NCI-H1436 (cell line): ENCODE data around the gene CELF5.
A peak's percentile ranks its signal among the peaks of the same experiment; 100 is the strongest.

ENCODE experiments used
- DNase-seq: peaks from one replicate; lab custom pipeline; 2025; lab: John Stamatoyannopoulos, UW

Gene CELF5

DNA sequence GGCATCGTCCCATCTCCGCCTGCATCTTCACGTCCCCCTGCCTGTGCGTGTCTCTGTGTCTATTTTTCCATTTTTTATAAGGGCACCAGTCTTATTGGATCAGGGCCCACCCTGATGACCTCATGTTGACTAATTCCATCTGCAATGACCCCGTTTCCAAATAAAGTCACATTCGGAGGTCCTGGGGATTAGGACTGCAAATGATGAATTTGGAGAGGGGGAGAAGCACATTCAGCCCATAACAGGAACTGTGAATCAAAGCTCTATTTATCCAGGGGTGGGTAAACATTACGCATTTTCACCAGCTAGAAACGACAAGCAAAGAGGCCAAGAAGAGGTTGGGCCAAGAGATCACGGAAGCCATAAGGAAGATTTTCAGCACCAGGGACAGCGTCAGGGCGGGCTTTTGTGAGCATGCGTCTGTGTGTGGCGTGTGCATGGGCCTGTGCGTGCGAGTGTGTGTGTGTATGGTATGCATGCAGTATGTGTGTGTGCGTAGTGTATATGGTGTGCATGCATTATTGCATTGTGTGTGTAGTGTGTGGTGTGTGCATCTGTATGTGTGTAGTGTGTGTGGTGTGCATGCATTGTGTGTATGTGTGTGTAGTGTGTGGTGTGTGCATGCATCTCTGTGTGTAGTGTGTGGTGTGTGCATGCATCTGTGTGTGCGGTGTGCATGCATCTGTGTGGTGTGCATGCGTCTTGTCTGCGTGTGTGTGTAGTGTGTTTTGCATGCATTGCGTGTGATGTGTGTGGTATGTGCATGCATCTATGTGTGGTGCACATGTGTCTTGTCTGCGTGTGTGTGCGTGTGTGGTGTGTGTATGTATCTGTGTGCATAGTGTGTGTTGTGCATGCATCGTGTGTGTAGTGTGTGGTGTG lies 19.6 kb downstream of the CELF5 start:
- no peak for DNase-seq

DNA sequence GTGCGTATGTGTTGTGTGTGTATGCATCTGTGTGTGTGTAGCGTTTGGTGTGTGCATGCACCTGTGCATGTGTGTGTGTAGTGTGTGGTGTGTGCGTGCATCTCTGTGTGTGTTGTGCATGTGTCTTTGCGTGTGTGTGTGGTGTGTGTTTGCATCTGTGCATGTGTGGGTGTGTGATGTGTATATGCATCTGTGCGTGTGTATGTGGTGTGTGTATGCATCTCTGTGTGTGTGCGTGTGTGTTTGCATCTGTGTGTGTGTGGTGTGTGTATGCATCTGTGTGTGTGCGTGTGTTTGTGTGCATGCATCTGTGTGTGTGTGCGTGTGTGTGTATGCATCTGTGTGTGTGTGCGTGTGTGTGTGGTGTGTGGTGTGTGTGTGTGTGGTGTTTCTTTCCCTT lies 20.6 kb downstream of the CELF5 start:
- no peak for DNase-seq

DNA sequence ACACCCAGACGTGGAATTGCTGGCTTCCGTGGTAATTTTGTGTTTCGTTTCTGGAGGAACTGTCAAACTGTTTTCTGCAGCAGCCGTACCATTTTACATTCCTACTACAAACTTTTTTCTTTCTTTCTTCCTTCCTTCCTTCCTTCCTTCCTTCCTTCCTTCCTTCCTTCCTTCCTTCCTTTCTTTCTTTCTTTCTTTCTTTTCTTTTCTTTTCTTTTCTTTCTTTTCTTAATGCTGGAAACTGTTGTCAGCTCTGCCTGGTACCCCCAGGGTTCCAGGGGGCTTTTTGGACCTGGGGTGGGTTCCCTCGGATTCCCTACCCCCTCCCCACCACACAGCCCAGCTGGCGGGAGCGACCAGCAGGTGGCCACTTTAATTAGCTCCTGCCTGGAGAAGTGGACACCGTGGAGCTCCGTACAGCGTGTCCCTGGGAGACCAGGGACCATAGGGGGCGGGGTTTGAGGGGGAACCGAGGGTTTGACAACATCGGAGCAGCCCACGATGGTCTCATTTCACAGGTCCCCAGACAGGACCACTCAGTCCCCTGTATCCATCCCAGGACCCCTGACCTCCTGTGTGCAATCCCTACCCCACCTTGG lies 24.4 kb downstream of the CELF5 start:
- no peak for DNase-seq

DNA sequence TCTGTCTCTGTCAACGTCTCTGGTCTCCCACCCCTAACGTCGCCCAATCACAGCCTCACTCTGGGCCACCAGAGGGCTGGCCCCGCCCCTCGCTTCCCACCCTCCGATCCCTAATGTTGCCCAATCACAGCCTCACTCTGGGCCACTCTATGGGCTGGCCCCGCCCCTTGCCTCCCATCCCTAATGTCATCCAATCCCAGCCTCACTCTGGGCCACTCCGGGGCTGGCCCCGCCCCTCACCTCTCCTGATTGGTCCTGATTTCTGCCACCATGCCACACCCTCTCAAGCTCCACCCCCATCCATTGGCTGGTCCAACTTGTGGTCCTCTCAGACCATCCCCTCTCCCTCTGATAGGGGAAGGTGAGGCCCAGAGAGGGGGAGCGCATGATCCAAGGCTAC lies 24.9 kb downstream of the CELF5 start:
- DNase-seq: no peak

DNA sequence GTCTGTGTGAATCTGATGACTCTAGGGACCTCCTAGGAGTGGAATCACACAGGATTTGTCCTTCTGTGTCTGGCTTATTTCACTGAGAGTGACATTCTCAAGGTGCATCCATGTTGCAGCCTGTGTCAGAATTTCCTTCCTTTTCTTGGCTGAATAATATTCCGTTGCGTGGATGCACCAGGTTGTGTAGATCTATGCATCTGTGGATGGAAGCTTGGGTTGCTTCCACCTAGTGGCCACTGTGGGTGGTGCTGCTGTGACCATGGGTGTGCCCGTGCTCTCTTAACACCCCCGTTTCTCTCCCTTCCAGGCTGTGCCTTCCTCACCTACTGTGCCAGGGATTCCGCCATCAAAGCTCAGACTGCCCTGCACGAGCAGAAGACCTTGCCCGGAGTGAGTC lies 26.2 kb downstream of the CELF5 start:
- DNase-seq: no peak

DNA sequence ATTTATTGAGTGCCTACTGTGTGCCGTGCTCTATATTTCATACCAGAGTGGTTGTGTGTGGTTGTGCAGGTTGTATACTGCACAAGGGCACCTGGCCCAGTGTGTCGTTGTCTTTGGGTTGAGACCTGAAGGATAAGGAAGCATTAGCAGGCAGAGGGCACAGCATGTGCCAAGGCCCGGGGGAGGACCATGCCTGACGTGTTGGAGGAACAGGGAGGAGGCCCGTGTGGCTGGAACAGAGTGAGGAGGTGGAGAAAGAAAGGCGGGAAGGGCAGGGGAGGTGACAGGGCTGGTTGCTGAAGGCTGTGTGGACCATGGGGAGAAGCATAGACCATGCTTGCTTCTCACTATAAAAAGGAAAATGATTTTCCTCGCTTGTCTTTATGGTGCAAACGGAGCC lies 26.8 kb downstream of the CELF5 start:
- DNase-seq: no peak

DNA sequence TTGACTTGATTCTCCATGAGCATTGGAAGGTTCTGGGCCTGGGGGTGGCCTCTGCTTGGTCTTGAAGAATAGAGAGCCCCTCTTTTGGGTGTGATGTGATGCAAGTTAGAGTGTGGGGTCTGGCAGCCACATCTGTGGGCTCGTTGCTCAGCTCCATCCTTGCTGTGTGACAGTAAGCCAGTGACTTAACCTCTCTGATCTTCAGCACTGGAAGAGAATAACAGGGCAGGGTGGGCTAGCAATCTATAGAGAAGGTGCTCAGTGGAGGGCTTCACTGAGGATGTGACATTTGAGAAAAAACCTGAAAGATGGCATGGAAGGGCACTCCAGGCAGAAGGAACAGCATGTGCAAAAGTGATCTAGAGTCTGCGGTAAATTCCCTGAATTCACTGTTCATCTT lies 28.2 kb downstream of the CELF5 start:
- no peak for DNase-seq

DNA sequence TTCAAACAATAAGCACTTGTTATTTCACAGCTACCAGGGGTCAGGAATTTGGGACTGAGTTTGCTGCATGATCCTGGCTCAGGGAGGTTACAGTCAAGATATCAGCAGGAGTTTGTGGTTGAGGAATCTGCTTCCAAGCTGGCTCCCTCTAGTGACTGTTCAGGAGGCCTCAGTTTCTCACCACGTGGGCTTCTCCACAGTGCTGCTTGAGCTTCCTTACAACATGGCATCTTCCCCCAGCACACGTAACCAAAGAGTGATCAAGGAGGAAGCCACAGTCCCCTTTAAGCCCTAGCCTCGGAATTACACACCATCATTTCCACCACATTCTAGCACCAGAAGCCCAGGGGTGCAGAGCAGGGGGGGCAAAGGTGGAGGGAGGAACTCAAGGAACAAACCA lies 28.8 kb downstream of the CELF5 start:
- DNase-seq: no peak

DNA sequence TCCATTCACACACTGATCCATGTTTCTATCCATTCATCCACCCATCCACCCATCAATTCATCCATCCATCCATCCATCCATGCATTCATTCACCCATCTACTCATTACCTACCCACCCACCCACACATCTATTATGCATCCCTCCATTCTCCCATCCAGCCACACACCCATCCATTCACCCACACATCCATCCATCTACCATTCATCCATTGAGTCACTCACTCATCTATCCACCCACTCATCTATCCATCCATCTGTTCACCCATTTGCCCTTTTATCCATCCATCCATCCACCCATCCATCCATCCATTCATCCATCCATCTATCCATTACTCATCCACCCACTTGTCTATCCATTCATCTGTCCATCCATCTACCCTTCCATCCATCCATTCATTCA lies 30.1 kb downstream of the CELF5 start:
- no peak for DNase-seq

DNA sequence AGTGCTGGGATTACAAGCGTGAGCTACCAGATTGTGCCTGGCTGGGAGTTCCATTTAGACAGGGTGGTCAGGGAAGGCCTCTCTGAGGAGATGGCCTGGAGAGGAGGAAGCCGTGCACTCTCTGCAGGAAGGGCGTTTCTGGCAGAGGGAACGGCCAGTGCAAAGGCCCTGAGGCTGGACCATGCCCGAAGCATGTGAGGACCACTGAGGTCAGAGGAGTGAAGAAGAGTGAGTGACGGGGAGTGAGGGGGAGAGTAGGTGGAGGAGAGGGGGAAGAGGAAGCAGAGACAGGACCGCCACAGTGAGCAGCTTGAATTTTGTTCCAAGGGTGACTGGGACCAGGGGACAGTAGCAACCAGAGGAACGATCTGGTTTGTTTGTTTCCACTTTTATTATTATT lies 32.6 kb downstream of the CELF5 start:
- DNase-seq: no peak

DNA sequence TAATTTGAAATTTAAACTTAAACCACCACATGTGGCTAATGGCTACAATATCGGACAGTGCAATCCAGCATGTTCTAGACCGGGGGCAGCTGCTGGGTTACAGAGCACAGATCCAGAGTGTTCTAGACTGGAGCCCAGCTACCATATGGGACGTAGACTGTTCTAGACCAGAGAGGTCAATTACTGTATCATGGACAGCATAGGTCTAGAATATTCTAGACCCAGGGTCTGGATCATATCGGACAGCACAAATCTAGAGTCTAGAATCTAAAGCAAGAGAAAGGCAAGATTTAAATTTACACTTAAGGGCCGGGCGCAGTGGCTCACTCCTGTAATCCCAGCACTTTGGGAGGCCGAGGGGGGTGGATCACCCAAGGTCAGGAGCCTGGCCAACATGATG lies 37.9 kb downstream of the CELF5 start:
- no peak for DNase-seq

DNA sequence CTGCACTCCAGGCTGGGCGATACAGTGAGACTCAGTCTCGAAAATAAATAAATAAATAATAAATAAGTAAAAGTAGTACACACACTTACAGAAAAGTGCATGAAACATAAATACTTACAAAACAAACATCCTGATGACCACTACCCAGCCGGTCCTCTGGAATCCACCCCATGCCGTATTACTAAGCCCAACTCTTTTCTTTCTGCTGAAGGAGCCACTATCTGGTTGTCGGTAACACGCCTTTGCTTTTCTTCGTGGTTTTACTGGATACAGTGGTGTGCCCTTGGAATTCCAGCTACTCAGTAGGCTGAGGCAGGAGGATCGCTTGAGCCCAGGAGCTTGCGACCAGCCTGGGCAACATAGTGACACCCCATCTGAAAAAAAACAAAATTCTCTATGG lies 39.4 kb downstream of the CELF5 start:
- no peak for DNase-seq

DNA sequence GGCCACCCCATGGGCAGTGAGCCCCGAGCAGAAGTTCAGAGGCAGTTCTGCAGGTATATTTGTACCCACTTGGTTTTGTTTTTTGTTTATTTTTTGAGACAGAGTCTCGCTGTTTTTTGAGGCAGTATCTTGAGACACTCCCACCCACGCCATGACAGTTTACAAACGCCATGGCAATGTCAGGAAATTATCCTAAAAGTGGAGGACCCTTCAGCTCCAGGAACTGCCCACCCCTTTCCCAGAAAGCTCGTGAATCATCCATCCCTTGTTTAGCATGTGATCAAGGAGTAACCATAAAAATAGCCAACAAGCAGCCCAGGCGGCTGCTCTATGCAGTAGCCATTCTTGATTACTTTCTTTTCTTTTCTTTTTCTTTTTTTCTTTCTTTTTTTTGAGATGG lies 41.0 kb downstream of the CELF5 start:
- DNase-seq: no peak

DNA sequence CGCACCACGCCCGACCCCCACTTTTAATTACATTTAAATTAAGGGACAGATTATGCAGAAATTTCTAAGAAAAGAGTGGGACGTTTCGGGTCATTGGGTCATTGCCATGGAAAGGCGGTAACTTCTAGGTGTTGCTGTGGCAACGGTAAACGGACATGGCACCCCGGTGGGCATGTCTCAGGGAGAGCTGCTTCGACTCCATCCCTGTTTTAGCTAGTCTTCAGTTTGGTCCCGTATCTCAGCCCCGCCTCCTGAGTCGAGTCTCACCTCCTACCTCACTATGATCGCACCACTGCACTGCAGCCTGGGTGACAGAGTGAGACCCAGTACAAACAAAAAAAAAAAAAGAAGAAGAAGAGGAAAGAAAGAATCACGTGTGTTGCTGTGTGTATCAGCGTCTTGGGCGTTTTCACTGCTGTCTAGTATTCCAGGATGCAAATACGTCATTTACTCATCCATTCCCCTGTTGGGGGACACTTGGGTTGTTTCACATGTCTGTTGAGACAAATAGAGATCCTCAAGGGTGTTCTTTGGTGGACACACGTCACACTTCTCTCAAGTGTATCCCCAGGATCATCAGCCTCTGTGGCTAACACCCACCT lies 41.7 kb downstream of the CELF5 start:
- DNase-seq: no peak

DNA sequence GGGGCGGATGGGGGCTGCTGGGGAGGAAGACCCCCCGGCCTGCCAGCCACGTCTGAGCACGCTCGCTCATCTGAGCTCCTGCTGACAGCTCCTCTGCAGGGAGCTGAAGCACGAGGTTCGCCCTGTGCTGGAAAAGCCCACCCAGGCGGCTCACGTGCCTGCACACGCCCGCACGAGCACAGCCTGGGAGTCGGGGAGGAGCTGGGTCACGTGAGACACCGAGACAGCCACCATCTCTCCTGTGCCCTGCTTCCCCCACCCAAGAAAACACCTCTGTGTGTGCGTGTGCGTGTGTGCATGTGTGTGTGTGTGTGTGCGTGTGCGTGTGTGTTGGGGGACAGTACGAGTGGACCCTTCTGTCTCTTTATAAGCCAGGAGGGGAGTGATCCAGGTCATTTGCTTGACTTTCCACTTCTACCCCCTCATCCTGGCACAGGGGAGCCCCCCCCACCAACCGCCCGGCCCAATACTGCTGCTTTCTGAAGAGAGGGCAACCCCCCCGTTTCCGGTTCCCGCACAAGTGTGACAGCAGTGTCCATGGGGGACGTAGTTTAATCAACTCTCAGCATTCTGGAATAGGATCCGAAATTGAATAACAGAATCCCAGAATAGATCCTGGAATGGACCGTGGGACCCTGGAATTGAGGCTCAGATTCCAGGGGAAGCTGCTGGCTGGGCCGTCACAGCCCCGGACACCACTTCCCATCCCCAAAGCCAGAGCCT lies 42.5 kb downstream of the CELF5 start:
- no peak for DNase-seq

DNA sequence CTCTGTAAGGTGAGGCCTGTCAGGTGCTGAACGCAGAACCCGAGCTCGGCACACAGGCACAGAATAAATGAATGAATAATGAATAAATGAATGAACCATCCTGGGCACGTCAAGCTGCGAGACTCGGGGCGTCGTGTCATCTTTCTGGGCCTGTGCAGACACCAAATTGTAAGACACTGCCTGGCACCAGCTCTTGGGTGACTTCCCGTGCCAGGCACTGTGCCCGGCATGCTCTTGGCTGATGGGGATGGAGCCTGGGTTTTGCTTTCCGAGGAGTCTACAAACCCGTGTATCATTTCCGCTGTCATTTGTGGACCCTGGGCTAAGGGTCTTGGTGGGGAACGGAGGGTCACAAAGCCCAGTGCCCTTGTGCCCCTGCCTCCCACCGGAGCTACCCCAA lies 43.9 kb downstream of the CELF5 start:
- DNase-seq: no peak

DNA sequence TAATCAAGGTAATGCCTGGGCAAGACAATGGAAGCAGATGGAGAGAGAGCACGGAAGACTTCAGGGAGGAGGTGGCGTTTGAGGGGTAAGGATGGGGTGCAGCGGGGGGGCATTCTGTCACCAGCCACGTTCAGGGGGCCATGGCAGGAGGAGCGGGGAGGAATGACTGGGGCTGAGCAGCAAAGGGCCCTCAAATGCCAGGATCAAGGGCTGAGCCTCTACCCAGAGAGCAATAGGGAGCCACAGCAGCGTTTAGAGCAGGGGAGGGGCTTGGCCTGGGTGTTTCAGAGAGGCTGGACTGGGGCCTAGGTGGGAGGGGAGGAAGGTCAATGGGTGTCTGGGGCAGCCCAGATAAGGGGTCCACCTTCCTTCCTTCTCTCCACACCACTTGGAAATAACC lies 44.3 kb downstream of the CELF5 start:
- DNase-seq: no peak

DNA sequence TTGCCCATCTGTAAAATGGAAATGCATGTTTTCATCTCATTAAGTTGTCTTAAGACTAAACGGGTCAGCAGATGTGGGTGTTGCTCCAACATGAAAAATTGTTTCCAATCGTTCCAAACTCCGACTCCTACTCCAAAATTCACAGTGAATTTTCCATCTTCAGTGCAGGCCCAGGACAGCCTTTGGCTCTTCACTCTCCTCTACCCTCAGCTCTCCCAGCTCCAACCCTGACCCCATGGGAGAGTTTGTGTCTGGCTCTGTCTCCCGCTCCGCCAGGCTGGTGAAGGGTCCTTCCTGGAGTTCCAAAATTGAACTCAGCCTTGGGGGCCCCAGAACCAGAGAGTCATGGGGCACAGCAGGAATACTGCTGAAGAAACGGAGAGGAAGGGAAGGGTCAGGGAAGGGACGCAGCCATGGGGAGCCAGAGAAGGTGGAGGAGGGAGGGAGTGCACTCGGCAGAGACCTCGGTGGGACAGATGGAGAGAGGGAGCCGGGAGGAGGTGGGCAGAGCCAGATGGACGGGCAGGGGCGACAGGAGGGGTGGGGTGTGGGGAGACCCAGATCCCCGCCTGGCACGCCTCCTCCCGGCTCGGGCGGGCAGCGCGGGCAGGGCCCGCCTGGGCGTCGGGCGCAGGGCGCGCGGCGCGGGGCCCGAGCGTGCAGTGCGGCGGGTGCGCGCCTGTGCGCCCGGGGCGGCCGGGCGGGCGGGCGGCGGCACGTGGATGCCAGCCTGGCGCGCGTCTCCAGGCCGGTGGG lies 45.6 kb downstream of the CELF5 start:
- DNase-seq: peak; percentile 32

DNA sequence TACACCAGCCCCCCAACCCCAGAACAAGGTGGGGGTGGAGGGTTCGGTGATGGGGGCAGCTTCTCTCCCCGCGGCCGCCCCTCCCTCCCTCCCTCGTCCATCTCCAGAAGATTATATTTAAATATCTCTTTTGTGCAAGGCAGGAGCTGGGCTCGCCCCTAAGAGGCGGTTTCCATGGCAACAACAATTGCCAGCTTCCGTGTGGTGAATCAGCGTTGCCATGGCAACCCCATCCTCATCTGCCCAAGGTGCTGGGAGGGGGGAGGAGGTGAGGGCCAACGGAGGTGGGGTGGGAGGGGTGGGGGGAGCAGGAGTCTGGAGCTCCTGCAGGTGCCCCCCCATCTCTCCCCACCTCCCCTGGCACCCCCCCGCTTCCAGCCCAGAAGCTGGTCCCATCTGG lies 46.4 kb downstream of the CELF5 start:
- peak; percentile 97 for DNase-seq

DNA sequence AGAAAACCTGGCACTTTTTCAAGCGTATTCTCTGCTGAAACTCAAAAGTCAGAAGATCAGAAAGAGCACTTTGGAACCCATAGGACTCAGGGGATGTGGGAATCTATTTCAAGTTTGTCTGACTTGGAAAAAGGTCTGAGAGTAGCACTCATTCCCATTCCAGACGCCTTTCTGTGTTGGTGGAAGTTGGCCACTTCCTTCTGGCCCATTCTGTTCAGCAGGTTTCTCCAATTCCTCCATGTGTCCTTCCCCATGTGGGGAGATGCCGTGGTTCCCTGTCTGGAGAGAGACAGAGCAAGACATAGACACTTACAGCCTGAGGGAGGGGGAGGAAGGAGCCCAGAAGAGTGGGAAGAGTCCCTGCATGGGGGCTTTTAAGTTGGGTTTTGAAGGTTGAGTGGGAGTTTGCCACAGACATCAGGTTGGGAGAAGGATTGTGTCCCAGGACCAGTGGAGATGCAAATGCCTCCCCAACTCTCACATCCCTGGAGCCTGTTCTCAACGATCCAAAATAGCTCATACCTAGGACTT lies 48.0 kb downstream of the CELF5 start:
- no peak for DNase-seq

DNA sequence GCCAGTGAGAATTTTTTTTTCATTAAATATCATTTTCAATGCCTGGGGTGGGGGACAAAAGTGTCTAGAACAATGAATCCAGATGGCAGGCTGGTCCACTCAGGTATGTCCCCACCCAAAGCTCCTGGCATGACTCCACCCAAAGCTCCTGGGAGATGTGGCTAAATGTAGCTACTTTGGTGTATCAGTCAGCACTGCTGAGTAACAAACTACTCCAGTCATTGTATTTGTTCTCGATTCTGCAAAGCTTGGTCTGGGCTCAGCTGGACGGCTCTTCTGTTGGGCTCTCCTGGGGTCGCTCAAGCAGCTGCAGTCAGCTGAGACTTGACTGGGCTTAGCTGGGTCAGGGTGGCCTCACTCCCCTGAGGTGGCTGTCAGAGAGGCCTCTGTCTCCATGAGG lies 48.5 kb downstream of the CELF5 start:
- DNase-seq: no peak
